ENCODE data around the gene GHR.
A peak's percentile ranks its signal among the peaks of the same experiment; 100 is the strongest.
"Not testable (repeated sequence)": the region's sequence is repeated elsewhere in the genome, so short reads cannot be mapped to it uniquely, and the experiment has no call there.

Gene GHR

DNA sequence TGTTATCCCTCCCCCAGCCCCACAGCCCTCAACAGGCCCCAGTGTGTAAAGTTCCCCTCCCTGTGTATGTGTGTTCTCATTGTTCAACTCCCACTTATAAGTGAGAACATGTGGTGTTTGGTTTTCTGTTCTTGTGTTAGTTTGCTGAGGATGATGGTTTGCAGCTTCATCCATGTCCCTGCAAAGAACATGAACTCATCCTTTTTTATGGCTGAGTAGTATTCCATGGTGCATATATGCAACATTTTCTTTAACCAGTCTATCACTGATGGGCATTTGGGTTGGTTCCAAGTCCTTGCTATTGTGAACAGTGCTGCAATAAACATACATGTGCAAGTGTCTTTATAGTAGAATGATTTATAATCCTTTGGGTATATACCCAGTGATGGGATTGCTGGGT, 261.8 kb downstream of the GHR start:
- H3K4me3 ChIP-seq (ENCODE audit: low read depth, low read length): not testable (repeated sequence)

DNA sequence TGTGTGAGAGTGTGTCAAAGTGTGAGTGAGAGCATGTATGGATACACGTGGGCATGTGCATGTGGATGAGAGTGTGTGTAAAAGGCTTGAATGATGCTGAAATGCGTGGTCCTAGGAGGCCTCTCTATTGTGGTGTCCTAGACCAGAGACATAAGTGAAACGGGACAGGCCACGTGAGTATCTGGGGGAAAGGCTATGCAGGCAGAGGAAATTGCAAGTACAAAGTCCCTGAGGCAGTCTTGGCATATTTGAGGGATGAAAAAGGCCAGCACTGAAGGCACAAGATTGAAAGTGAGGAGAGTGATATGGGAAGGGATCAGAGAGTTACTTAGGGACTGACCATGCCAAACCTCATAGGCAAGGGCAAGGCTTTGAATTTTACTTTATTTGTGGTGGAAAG, 266.2 kb downstream of the GHR start:
- no peak overlapping the region for H3K4me3 ChIP-seq (ENCODE audit: low read depth, low read length)

DNA sequence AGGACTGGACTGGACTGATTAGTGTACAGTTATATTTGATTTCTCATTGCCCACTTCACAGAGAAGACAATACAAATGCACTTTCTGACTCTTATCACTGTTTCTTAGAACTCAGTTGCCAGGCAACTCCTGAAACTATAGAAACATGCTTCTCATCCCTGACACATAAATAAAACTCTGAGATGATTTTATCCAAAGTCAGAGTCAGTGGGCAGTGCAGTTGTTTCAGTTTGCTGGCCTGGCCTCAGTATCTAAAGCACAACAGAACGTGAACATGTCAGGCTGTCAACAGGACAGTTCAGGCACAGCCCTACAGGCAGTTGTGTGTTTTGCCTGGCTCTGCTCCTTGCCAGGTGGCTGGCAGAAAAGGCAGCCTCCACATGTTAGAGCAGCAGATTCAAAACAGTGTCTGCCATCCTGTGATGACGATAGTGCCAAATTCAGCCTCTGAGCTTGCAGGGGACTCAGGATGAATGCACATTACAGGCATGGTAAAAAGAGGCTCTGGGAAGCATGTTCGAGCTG, 268.2 kb downstream of the GHR start:
- H3K4me3 ChIP-seq (ENCODE audit: low read depth, low read length): no peak overlapping the region

DNA sequence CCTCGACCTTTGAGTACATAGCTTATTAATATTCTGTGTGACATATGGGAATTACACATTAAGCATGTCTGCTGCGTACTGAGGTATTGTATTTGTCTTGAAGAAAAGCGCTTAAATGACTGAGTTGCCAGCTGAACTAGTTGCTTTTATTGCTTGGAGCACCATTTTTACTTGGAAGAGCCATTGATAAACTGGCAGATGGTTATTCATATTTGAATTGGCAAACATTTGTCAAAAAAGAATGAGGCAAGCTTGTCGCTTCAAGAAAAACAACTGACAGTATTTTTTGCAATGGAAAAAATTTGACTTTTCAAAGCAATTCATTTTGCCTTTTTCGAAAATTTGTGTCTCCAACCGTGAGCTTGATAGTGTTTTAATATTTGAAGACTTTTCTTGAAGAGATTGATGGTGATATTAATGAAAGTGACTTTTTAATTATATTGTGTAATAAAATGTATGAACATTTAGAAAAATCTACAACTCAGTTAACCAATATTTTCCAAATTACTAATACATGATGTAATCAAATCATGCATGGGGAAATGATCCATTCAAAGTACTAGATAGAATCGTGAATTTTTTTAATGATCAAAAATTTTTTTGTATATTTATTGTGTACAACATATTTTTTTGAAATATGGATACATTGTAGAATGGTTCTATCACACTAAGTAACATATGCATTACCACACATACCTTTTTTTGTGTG, 278.3 kb downstream of the GHR start:
- no peak overlapping the region for H3K4me3 ChIP-seq (ENCODE audit: low read depth, low read length)

DNA sequence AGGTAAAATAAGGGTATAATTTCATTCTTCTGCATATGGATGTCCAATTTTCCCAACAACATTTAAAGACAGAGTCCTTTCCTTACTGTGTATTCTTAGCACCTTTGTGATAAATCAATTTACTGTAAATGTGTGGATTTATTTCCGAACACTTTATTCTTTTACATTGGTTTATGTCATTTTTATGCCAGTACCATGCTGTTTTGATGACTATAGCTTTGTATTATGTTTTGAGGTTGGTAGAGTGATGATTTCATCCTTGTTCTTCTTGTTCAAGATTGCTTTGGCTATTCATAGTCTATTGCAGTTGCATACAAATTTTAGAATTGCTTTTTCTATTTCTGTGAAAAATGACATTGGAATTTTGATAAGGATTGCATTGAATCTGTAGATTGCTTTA, 280.0 kb downstream of the GHR start:
- no peak overlapping the region for H3K4me3 ChIP-seq (ENCODE audit: low read depth, low read length)

DNA sequence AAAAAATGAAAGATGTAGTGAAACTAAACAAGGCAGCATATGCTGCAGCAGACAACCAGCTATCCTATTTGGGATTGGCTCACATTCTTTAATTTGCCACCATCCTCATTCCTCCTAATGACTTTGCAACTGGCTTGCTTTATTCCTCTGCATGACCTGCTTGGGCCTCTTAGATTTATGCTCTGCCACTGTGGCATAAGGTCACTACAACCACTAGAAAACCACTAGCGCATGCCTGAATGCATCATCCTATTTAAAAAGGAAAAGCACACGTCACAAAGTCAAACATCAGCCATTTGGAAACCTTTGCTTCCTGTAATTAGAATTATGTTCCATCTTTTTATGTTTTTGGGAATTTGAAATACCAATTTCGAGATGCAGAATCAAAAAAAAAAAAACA, 292.5 kb downstream of the GHR start:
- no peak overlapping the region for H3K4me3 ChIP-seq (ENCODE audit: low read depth, low read length)

DNA sequence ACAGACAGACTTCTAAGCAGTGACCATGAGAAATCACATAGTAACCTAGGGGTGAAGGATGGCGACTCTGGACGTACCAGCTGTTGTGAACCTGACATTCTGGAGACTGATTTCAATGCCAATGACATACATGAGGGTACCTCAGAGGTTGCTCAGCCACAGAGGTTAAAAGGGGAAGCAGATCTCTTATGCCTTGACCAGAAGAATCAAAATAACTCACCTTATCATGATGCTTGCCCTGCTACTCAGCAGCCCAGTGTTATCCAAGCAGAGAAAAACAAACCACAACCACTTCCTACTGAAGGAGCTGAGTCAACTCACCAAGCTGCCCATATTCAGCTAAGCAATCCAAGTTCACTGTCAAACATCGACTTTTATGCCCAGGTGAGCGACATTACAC, 295.4 kb downstream of the GHR start:
- H3K4me3 ChIP-seq (ENCODE audit: low read depth, low read length): no peak overlapping the region

DNA sequence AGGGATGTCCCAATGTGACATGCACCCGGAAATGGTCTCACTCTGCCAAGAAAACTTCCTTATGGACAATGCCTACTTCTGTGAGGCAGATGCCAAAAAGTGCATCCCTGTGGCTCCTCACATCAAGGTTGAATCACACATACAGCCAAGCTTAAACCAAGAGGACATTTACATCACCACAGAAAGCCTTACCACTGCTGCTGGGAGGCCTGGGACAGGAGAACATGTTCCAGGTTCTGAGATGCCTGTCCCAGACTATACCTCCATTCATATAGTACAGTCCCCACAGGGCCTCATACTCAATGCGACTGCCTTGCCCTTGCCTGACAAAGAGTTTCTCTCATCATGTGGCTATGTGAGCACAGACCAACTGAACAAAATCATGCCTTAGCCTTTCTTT, 295.8 kb downstream of the GHR start:
- H3K4me3 ChIP-seq (ENCODE audit: low read depth, low read length): no peak overlapping the region

DNA sequence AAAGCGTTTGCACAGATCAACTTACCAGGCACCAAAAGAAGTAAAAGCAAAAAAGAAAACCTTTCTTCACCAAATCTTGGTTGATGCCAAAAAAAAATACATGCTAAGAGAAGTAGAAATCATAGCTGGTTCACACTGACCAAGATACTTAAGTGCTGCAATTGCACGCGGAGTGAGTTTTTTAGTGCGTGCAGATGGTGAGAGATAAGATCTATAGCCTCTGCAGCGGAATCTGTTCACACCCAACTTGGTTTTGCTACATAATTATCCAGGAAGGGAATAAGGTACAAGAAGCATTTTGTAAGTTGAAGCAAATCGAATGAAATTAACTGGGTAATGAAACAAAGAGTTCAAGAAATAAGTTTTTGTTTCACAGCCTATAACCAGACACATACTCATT, 297.0 kb downstream of the GHR start:
- no peak overlapping the region for H3K4me3 ChIP-seq (ENCODE audit: low read depth, low read length)

DNA sequence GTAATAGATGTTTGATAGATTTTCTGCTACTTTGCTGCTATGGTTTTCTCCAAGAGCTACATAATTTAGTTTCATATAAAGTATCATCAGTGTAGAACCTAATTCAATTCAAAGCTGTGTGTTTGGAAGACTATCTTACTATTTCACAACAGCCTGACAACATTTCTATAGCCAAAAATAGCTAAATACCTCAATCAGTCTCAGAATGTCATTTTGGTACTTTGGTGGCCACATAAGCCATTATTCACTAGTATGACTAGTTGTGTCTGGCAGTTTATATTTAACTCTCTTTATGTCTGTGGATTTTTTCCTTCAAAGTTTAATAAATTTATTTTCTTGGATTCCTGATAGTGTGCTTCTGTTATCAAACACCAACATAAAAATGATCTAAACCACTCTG, 298.2 kb downstream of the GHR start:
- H3K4me3 ChIP-seq (ENCODE audit: low read depth, low read length): no peak overlapping the region

DNA sequence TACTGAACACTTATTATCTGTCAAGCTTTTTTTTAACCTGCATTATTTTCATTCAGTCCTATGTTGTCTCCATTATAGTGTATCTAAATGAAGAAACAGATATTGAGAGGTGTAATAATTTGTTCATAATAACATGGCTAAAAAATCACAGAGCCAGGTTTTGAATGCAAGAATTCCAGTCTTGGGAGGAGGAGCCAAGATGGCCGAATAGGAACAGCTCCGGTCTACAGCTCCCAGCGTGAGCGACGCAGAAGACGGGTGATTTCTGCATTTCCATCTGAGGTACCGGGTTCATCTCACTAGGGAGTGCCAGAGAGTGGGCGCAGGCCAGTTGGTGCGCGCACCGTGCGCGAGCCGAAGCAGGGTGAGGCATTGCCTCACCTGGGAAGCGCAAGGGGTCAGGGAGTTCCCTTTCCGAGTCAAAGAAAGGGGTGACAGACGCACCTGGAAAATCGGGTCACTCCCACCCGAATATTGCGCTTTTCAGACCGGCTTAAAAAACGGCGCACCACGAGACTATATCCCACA, 311.4 kb downstream of the GHR start:
- not testable (repeated sequence) for H3K4me3 ChIP-seq (ENCODE audit: low read depth, low read length)

DNA sequence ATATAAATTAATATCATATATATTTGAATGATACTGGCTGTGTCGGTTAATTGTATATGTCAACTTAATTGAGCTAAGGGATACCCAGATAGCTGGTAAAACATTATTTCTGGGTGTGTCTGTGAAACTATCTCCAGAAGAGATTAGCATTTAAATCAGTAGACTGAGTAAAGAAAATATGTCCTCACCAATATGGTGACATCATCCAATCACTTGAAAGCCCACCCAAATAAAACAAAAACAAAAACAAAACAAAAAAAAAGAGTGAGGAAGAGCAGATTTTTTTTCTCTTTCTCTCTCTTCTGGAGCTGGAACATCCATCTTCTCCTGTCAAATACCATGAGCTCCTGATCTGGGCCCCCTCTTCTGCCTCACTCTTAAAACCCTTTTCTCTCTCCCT, 317.7 kb downstream of the GHR start:
- no peak overlapping the region for H3K4me3 ChIP-seq (ENCODE audit: low read depth, low read length)

DNA sequence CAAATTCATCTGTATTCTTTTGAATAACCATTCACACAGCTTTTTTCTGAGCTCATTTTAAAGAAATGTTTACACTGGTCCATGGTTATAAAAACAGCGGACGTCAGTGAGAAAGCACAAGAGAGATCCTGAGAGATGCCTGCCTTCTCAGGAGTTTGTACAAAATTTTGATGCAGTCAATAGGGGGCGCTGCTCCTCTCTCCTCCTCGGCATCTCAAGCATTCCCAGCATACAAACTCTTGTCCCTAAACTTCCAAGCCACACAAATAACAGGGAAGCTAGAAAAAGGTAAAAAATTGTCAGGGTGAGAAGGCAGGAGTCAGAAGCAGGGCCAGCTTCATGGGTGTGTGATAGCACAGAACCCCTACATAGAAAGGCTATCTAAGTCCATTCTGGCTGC, 322.2 kb downstream of the GHR start:
- H3K4me3 ChIP-seq (ENCODE audit: low read depth, low read length): no peak overlapping the region

DNA sequence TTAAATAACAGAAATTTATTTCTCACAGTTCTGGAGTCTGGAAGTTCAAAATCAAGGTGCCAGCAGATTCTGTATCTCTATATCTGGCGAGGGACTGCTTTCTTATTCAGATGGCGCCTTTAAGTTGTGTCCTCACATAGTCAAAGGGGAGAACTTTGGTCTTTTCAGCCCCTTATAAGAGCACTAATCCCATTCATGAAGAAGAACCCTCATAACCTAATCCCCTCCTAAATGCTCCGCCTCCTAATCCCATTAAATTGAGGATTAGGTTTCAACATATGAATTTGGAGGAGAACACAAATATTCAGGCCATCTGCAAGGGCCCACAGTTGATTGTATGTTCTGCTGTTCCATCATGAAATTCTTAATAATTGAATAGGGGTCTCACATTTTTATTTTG, 322.6 kb downstream of the GHR start:
- H3K4me3 ChIP-seq (ENCODE audit: low read depth, low read length): no peak overlapping the region

DNA sequence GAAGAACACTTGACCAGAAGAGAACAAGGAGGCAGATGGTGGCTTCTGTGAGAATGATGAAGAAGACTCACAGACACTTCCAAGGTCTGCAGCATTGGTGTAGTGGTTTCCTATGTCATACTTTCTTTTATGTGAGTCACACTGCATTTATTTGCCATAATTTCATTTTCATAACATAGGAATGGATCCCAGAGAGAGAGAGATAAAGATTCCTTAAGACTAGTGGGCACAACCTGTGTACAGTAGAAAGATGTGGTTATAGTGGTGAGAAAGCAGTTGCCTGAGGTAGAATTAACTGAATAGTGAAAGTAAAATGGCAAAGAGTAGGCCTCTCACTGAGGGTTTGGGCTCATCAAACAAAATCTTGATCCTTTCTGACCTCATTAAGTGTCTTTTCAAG, 325.8 kb downstream of the GHR start:
- H3K4me3 ChIP-seq (ENCODE audit: low read depth, low read length): no peak overlapping the region

DNA sequence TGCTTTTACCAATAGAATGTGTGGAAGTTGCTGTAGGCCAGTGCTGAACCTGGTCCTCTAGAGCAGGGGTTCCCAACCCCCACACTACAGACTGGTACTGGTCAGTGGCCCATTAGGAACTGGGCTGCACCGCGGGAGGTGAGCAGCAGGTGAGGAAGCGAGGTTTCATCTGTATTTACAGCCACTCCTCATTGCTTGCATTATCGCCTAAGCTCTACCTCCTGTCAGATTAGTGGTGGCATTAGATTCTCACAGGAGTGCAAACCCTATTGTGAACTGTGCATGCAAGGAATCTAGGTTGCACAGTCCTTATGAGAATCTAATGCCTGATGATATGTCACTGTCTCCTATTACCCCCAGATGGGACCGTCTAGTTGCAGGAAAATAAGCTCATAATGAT, 327.3 kb downstream of the GHR start:
- H3K4me3 ChIP-seq (ENCODE audit: low read depth, low read length): no peak overlapping the region

DNA sequence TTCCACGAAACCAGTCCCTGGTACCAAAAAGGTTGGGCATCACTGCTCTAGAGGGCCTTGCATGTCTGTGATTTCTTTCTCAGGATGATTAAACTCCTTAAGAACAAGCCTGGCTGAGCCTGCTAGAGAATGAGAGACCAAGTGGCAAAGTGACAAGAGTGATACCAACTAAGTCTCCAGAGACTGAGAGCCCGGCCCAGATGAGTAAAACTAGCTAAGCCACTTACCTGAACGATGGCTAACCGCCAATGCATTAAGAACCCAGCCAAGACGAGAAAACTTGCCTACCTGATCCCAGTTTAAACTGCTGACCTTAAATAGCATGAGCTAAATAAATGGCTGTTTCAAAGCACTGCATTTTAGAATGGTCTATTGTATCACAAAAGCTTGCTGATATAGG, 327.8 kb downstream of the GHR start:
- H3K4me3 ChIP-seq (ENCODE audit: low read depth, low read length): no peak overlapping the region

DNA sequence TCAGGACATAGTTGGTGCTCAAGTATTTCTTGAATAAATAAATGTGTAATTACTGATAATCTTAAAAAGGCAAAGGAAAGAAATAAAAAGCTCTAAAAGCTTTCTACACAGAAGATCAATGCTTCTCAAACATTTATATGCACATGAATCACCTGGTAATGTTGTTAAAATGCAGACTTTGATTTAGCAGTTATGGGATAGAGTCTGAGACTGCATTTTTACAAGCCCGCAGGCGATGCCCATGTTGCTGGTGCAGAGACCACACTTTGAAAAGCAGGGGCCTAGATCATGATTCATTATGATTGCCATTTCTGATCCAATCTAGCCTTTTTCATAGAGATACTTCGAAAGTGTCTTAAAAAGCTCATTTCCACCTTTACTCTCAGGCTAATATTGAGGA, 329.9 kb downstream of the GHR start:
- H3K4me3 ChIP-seq (ENCODE audit: low read depth, low read length): no peak overlapping the region

DNA sequence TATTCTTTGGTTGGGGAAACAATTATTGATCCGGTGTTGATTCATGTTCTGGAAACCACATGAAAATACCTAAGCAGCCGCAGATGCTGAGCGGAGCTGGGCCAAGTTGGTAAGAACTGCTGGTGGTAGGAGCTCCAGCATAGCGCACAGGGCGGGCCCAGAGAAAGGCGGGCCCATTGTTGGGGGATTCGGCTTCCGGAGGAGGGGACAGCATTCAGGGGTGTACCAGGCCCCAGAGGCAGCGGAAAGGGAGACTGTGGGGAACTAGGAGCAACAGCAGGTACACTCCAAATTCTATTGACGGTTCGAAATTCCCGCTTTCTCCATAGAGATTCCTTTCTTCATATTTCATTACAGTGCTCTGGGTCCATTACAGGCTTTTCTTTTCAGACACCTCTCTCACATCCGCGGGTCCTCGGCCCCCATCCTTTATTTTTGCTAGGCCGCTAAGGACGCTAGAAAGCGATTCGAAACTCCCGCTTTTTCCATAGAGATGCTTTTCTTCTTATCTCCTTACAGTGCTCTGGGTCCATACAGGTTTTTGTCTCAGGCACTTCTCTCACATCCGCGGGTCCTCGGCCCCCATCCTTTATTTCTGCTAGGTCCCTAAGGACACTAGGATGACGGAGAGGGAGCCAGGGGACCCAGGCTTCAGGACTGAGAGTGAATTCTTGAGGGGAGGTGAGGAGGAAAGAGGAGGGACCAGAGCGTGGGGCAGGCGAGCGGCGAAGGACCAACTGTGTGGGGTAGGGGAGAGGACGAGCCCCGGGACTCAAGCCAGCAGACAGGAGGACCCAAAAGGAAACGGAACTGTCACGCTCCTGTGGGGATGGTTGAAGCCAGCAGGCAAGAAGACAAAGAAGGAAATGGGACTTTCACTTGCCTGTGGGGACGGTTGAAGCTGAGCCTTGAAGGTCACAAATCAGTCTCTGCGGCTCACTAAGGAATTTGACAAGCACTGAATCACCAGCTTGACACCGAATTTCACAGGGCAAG, 333.7 kb downstream of the GHR start, which contains the start of gene CCDC152:
TSS of gene CCDC152 (plus strand) at position 213 of the 996 bp plus-strand sequence. CDS start 2,304 bp downstream, outside the sequence.
- H3K4me3 ChIP-seq (ENCODE audit: low read depth, low read length): peak within 1 kb of the TSS; percentile 53

DNA sequence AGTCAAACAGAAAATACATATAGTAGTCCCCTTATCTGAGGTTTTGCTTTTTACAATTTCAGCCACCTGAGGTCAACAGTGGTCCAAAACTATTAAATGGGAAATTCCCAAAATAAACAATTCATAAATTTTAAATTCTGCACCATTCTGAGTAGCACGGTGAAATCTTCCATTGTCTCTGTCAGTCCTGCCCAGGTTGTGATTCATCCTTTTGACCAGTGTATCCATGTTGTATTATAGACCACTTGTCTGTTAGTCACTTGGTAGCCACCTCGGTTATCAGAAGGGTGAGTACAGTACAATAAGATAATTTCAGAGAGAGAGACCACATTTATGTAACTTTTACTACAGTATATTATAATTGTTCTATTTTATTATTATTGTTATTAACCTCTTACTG, 336.2 kb downstream of the GHR start:
- no peak overlapping the region for H3K4me3 ChIP-seq (ENCODE audit: low read depth, low read length)

DNA sequence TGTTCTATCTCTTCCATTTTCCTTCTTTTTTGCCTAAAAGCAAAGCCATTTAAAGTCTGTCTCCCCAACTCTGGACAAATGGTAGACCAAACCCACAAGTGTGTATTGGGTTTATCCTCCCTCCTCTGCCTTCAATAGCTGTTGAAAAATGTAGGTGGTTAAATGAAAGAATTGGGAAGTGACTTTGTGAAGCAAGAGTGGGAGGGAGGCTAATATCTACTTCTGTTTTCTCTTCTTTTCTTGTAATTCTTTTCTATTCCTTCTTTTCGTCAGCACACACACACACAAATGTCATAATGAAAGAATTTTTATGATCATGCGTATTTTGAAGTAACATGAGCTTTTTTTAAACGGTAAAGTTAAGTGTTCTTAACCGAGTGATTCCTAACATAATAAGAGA, 337.2 kb downstream of the GHR start:
- no peak overlapping the region for H3K4me3 ChIP-seq (ENCODE audit: low read depth, low read length)

DNA sequence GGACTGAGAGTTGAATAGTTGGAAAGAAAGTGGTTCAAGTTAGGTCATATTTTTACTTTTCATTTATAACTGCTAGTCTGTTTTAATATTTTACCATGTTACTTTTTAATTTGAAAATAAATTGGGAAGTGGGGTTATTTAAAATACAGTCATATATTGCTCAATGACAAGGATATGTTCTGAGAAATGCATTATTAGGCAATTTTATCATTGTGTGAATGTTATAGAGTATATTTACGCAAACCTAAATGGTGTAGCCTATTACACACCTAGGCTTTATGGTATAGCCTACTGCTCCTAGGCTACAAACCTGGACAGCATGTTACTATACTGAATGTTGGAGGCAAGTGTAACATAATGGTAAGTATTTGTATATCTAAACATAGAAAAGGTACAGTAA, 338.6 kb downstream of the GHR start:
- H3K4me3 ChIP-seq (ENCODE audit: low read depth, low read length): no peak overlapping the region
